AG10803 (cell line): ENCODE data around the gene PAX7.
"Not testable (repeated sequence)": the region's sequence is repeated elsewhere in the genome, so short reads cannot be mapped to it uniquely, and the experiment has no call there.

Experiments
- DNase-seq: peaks from one replicate; pipeline ENCODE4 v3.0.0; 2010; ENCODE audit warnings: low read depth
- H3K4me3 ChIP-seq: 2 replicates; pipeline ENCODE4 v1.5.1; 2011; ENCODE audit warnings: mild to moderate bottlenecking, low read length, control low read depth
- CTCF ChIP-seq: conservative IDR thresholded peaks from 2 replicates; pipeline ENCODE4 v1.5.1; 2011; ENCODE audit warnings: mild to moderate bottlenecking, low read length, control low read depth, inconsistent platforms

PAX7 gene

DNA sequence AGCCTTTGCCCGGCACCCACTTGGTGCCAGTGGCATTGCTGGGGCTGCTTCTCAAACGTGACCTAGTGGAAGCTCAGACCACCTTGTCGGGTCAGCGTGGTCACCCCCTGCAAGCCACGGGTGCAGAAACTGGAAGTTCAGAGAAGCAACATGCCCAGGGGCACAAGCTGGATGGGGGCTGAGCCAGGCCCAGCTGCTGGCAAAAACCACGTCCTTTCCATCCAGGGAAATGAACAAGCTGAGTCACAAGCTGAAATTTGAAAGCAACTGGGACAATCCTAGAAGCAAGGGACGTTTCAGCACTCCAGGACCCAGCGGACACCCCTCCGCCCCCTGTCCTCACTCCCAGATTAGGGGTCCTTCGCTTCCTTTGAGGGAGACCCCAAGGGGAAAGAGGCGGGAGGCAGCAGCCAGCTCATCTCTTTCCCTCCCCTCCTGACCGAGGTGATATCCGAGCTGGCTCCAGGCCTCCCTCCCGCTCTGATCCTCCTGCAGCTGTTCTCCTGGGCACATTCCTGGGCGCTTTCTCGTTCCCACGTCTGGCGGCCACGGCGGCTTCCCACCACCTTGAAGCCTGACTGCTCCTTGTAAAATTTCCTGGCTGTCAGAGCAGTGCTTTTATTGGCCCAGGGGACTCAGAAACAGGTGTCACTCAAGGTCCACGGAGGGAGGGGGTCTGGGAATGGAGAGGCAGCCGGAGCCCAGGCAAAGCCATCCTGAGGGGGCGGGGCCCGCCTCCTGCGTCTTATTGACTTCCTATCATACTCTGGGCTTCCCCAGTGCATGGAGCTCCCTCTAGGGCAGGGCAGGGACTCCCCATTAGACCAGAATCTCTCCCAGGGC lies 62.8 kb downstream of the PAX7 start:
- DNase-seq, result no peak
- no peak overlapping the region for H3K4me3 ChIP-seq
- no peak for TF ChIP-seq CTCF

DNA sequence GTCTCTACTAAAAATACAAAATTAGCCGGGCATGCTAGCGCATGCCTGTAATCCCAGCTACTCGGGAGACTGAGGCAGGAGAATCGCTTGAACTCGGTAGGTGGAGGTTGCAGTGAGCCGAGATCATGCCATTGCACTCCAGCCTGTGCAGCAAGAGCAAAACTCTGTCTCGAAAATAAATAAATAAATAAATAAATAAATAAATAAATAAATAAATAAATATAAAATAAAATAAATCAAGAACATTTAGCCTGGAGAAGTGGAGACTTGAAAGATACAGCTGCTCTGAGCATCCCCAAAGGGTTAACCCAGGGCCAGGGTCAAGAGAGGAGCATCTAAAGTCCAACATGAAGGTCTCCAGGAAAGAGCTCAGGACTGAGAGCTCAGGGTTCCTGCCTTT lies 63.6 kb downstream of the PAX7 start:
- not testable (repeated sequence) for DNase-seq, H3K4me3 ChIP-seq

- DNase-seq, result no peak
- no peak for TF ChIP-seq CTCF
- no peak overlapping the region for H3K4me3 ChIP-seq
Measured at GRCh38 chr1:18697541-18697940, 66.9 kb downstream of the PAX7 start.

GRCh38 chr1:18700530-18700929 lies 69.9 kb downstream of the PAX7 start:
- no peak for DNase-seq
- no peak overlapping the region for H3K4me3 ChIP-seq
- no peak for TF ChIP-seq CTCF

GRCh38 chr1:18701183-18701582 lies 70.5 kb downstream of the PAX7 start:
- TF ChIP-seq CTCF, result no peak

DNA sequence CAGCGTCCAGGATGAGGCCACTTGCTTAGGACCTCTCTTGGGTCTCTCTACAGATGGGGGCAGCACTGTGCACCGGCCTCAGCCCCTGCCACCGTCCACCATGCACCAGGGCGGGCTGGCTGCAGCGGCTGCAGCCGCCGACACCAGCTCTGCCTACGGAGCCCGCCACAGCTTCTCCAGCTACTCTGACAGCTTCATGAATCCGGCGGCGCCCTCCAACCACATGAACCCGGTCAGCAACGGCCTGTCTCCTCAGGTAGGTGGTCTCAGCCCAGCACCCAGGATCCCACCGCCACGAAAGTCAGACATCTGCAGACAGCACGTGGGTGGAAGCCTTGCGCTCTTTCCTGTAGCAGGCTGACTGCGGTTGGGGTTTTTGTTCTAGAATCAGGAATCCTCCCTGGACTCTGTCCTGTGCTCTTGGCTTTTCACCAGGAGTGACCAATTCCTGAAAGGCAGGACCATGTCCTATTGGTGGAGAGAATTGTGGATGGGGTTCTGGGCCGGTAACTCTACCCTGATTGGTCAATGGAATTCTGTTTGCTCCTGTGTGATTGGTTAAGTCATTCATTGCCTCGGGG lies 72.5 kb downstream of the PAX7 start:
- TF ChIP-seq CTCF, result no peak
- no peak overlapping the region for H3K4me3 ChIP-seq
- DNase-seq, result no peak

More at GRCh38 chr1:18701183-18701582, 70.5 kb downstream of the PAX7 start:
- DNase-seq, result no peak
- H3K4me3 ChIP-seq, result no peak overlapping the region

GRCh38 chr1:18705811-18706210 lies 75.2 kb downstream of the PAX7 start:
- DNase-seq, result no peak
- no peak for TF ChIP-seq CTCF
- H3K4me3 ChIP-seq, result no peak overlapping the region
